Endothelial cell (in vitro differentiated cells): ENCODE results near the gene HERPUD2. TPM values are rescaled to one million over a fixed set of nuclear protein-coding genes. Genes with fewer than 3 reads are reported as not detected.
"Not testable (repeated sequence)": the region's sequence is repeated elsewhere in the genome, so short reads cannot be mapped to it uniquely, and the experiment has no call there.

Experiments used
- DNase-seq: peaks from one replicate; pipeline ENCODE4 v3.0.0; 2021; ENCODE audit warnings: low spot score
- H3K27ac Mint-ChIP-seq: one replicate; pipeline ENCODE4 v1.8.0; 2021; ENCODE audit warnings: mixed read lengths, inconsistent platforms; ENCODE audit not compliant: unreplicated experiment
- H3K27me3 Mint-ChIP-seq: one replicate; pipeline ENCODE4 v1.8.0; 2021; ENCODE audit warnings: mild to moderate bottlenecking, moderate library complexity, mixed read lengths, inconsistent platforms; ENCODE audit not compliant: unreplicated experiment
- H3K36me3 Mint-ChIP-seq: one replicate; pipeline ENCODE4 v1.8.0; 2021; ENCODE audit warnings: mild to moderate bottlenecking, low read depth, mixed read lengths, inconsistent platforms; ENCODE audit not compliant: unreplicated experiment
- H3K4me1 Mint-ChIP-seq: one replicate; pipeline ENCODE4 v1.8.0; 2021; ENCODE audit warnings: mild to moderate bottlenecking, mixed read lengths, inconsistent platforms; ENCODE audit not compliant: unreplicated experiment
- H3K4me3 Mint-ChIP-seq: one replicate; pipeline ENCODE4 v1.8.0; 2021; ENCODE audit warnings: mild to moderate bottlenecking, mixed read lengths, inconsistent platforms; ENCODE audit not compliant: unreplicated experiment
- H3K9me3 Mint-ChIP-seq: one replicate; pipeline ENCODE4 v1.8.0; 2021; ENCODE audit warnings: mixed read lengths, inconsistent platforms; ENCODE audit not compliant: unreplicated experiment
- CTCF ChIP-seq: fragments of 200-600 bp; sonication (generic); IDR thresholded peaks from one replicate; pipeline ENCODE4 v1.5.0; 2021; ENCODE audit warnings: antibody characterized with exemption; ENCODE audit not compliant: unreplicated experiment
- total RNA-seq: library from RNA; stranded (reverse); fragmentation: NEBNext Ultra II Directional; extraction: Animal tissue kit (Norgen Biotek cat#: 25700); gene quantifications from one replicate; pipeline ENCODE4 v1.2.1, GENCODE V29; 2021; ENCODE audit not compliant: unreplicated experiment

Gene HERPUD2
- total RNA-seq, 1 donor from 2014 or later: 41.0 TPM

GRCh38 chr7:35584990-35585389 is 109.9 kb downstream of the HERPUD2 start:
- Mint-ChIP-seq H3K4me3 (no peak overlapping the region), H3K4me1 (no peaks in the 10 kb centered on the region), H3K27ac (no peak overlapping the region), H3K9me3 (no peaks in the 10 kb centered on the region), H3K36me3 (no peaks in the 10 kb centered on the region), H3K27me3 (no peaks in the 10 kb centered on the region)
- DNase-seq: no peak
- no peak for TF ChIP-seq CTCF

GRCh38 chr7:35584533-35584932 is 110.4 kb downstream of the HERPUD2 start:
- not testable (repeated sequence) for H3K4me1 Mint-ChIP-seq

More at GRCh38 chr7:35584533-35584932, 110.4 kb downstream of the HERPUD2 start:
- H3K9me3 Mint-ChIP-seq, H3K27me3 Mint-ChIP-seq, H3K4me3 Mint-ChIP-seq, H3K27ac Mint-ChIP-seq, H3K36me3 Mint-ChIP-seq, DNase-seq: not testable (repeated sequence)

Other genes with a start within 250 kb of the HERPUD2 start
- 361 TPM for gene SEPTIN7, start 105.9 kb upstream of the HERPUD2 start, total RNA-seq